ENCODE data around the gene PLCG1.

PLCG1 gene

DNA sequence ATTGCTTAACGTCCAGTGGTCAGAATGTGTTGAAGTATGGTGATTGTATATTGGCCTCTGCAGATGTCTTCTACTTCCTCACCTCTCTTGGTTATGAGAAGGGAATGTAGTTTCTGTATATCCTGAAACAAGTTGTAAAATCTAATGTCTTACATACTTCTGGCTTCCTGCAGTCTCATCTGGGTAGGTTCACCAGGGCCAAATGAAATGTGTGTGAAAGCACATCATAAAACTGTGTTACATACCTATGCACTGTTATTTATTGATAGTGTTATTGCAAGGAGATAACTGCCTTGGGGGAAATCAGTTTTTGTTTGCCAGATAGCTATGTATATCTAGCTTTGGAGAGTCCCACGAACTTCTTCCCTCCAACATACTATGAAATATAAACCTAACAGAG is 35.7 kb upstream of the PLCG1 start:
- H3K23ac ChIP-seq (ENCODE audit: low read length in 2 of 2), result no peak overlapping the region
- no peak overlapping the region for H3K18ac ChIP-seq (ENCODE audit: low read depth in 1 of 2, low read length in 2 of 2)
- H2BK5ac ChIP-seq (ENCODE audit: low read depth, low read length, poor library complexity, severe bottlenecking), result no peak overlapping the region
- H3K9me3 ChIP-seq (ENCODE audit: control insufficient read depth, low read length), result no peaks in the 10 kb centered on the region
- H3K27me3 ChIP-seq (ENCODE audit: control insufficient read depth in 1 of 2, insufficient read depth in 1 of 2, low read length in 2 of 2), result no peaks in the 10 kb centered on the region
- H3K4me3 ChIP-seq (ENCODE audit: insufficient read depth in 1 of 2, low read depth in 1 of 2, low read length in 2 of 2), result no peak overlapping the region
- WGBS, result no CpG with 5 or more reads among the region's 2 CpGs
- no peak overlapping the region for H2BK15ac ChIP-seq (ENCODE audit: low read depth, poor library complexity, severe bottlenecking)
- H3K4ac ChIP-seq (ENCODE audit: low read depth in 1 of 2, low read length in 2 of 2), result no peak overlapping the region
- H3K4me2 ChIP-seq (ENCODE audit: low read length, poor library complexity, severe bottlenecking), result no peak overlapping the region
- peaks cover 8% of the 10 kb centered on the region for H3K79me1 ChIP-seq (replicated peaks; ENCODE audit: low read length, poor library complexity, severe bottlenecking)
- H2BK120ac ChIP-seq (ENCODE audit: low read depth, low read length), result no peak overlapping the region
- no peaks in the 10 kb centered on the region for H3K4me1 ChIP-seq (ENCODE audit: control insufficient read depth, insufficient read depth, low read depth, low read length)
- no peak overlapping the region for H3K9ac ChIP-seq (ENCODE audit: low read length)
- peaks cover 13 to 91% of the 10 kb centered on the region in 2 experiments for H3K36me3 ChIP-seq (ENCODE audit: control insufficient read depth in 1 of 2, insufficient read depth in 2 of 2, low read depth in 1 of 2, low read length in 2 of 2)
- DNase-seq, result no peak
- H2AFZ ChIP-seq (ENCODE audit: low read depth, low read length), result no peak overlapping the region
- H3K14ac ChIP-seq (ENCODE audit: low read length in 2 of 2), result no peak overlapping the region
- H4K8ac ChIP-seq (ENCODE audit: low read length), result no peak overlapping the region
- no peak overlapping the region for H3K27ac ChIP-seq (ENCODE audit: low read length, poor library complexity, severe bottlenecking)
- no peak overlapping the region for H4K91ac ChIP-seq (ENCODE audit: low read length)
- H2BK12ac ChIP-seq (ENCODE audit: low read length in 2 of 2), result no peak overlapping the region
- H2AK5ac ChIP-seq (ENCODE audit: low read length, severe bottlenecking), result no peak overlapping the region

DNA sequence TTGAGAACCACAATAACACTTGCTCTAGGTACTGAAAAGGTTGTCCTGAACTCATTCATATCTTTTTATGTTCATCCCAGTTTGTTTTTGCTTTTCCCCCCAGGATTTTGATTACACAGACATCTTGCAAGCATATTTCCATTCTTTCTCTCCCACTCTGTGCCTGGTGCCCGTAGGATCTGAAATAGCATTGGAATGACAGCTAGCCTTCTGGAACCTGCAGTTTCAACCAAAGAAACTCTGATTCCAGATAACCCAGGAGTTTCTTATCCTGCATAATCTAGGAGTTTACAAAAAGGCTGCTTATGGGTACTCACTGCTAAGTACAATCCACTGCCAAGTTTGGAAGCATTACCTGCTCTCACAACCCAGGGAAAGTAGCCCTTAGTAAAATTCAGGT is 28.8 kb upstream of the PLCG1 start:
- Histone ChIP-seq H3K27me3 (ENCODE audit: control insufficient read depth in 1 of 2, insufficient read depth in 1 of 2, low read length in 2 of 2) (no peaks in the 10 kb centered on the region), H3K14ac (ENCODE audit: low read length in 2 of 2) (no peak overlapping the region), H4K8ac (ENCODE audit: low read length) (no peak overlapping the region), H3K4ac (ENCODE audit: low read depth in 1 of 2, low read length in 2 of 2) (no peak overlapping the region), H2BK15ac (ENCODE audit: low read depth, poor library complexity, severe bottlenecking) (no peak overlapping the region), H3K9me3 (ENCODE audit: control insufficient read depth, low read length) (no peaks in the 10 kb centered on the region), H2BK12ac (ENCODE audit: low read length in 2 of 2) (no peak overlapping the region), H3K9ac (ENCODE audit: low read length) (no peak overlapping the region), H3K4me2 (ENCODE audit: low read length, poor library complexity, severe bottlenecking) (no peak overlapping the region), H4K91ac (ENCODE audit: low read length) (no peak overlapping the region), H3K23ac (ENCODE audit: low read length in 2 of 2) (no peak overlapping the region), H2BK5ac (ENCODE audit: low read depth, low read length, poor library complexity, severe bottlenecking) (no peak overlapping the region), H2AFZ (ENCODE audit: low read depth, low read length) (no peak overlapping the region), H3K79me1 (replicated peaks; ENCODE audit: low read length, poor library complexity, severe bottlenecking) (peaks cover 22% of the 10 kb centered on the region), H3K27ac (ENCODE audit: low read length, poor library complexity, severe bottlenecking) (no peak overlapping the region), H3K4me1 (ENCODE audit: control insufficient read depth, insufficient read depth, low read depth, low read length) (no peaks in the 10 kb centered on the region), H2BK120ac (ENCODE audit: low read depth, low read length) (no peak overlapping the region), H3K4me3 (ENCODE audit: insufficient read depth in 1 of 2, low read depth in 1 of 2, low read length in 2 of 2) (no peak overlapping the region), H3K18ac (ENCODE audit: low read depth in 1 of 2, low read length in 2 of 2) (no peak overlapping the region), H3K36me3 (ENCODE audit: control insufficient read depth in 1 of 2, insufficient read depth in 2 of 2, low read depth in 1 of 2, low read length in 2 of 2) (peaks cover 15 to 90% of the 10 kb centered on the region in 2 experiments), H2AK5ac (ENCODE audit: low read length, severe bottlenecking) (no peak overlapping the region)
- DNase-seq, result no peak
- 94% methylated on average over 1 of the region's 1 CpG for WGBS

DNA sequence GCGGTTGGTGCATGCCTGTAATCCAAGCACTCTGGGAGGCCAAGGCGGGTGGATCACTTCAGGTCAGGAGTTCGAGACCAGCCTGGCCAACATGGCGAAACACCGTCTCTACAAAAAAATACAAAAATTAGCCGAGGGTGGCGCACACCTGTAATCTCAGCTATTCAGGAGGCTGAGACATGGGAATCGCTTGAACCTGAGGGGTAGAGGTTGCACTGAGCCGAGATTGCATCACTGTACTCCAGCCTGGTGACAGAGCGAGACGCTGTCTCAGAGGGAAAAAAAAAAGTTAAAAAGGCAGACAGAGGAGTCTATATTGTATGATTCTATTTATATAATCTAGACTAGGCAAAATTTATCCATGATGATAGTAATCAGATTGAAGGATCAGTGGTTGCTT is 27.3 kb upstream of the PLCG1 start:
- no peak overlapping the region for H4K8ac ChIP-seq (ENCODE audit: low read length)
- no peak overlapping the region for H2AK5ac ChIP-seq (ENCODE audit: low read length, severe bottlenecking)
- no peak overlapping the region for H3K23ac ChIP-seq (ENCODE audit: low read length in 2 of 2)
- H2BK12ac ChIP-seq (ENCODE audit: low read length in 2 of 2), result no peak overlapping the region
- no peak overlapping the region for H3K18ac ChIP-seq (ENCODE audit: low read depth in 1 of 2, low read length in 2 of 2)
- H3K4me3 ChIP-seq (ENCODE audit: insufficient read depth in 1 of 2, low read depth in 1 of 2, low read length in 2 of 2), result no peak overlapping the region
- H3K27me3 ChIP-seq (ENCODE audit: control insufficient read depth in 1 of 2, insufficient read depth in 1 of 2, low read length in 2 of 2), result no peaks in the 10 kb centered on the region
- H2BK120ac ChIP-seq (ENCODE audit: low read depth, low read length), result no peak overlapping the region
- no peak overlapping the region for H3K9ac ChIP-seq (ENCODE audit: low read length)
- no peak overlapping the region for H4K91ac ChIP-seq (ENCODE audit: low read length)
- peaks cover 23 to 90% of the 10 kb centered on the region in 2 experiments for H3K36me3 ChIP-seq (ENCODE audit: control insufficient read depth in 1 of 2, insufficient read depth in 2 of 2, low read depth in 1 of 2, low read length in 2 of 2)
- H3K79me1 ChIP-seq (replicated peaks; ENCODE audit: low read length, poor library complexity, severe bottlenecking), result peaks cover 26% of the 10 kb centered on the region
- H3K4ac ChIP-seq (ENCODE audit: low read depth in 1 of 2, low read length in 2 of 2), result no peak overlapping the region
- H3K4me1 ChIP-seq (ENCODE audit: control insufficient read depth, insufficient read depth, low read depth, low read length), result no peaks in the 10 kb centered on the region
- DNase-seq, result no peak
- WGBS, result 98% methylated on average over 9 of the region's 11 CpGs
- no peaks in the 10 kb centered on the region for H3K9me3 ChIP-seq (ENCODE audit: control insufficient read depth, low read length)
- no peak overlapping the region for H2BK15ac ChIP-seq (ENCODE audit: low read depth, poor library complexity, severe bottlenecking)
- H3K4me2 ChIP-seq (ENCODE audit: low read length, poor library complexity, severe bottlenecking), result no peak overlapping the region
- no peak overlapping the region for H2BK5ac ChIP-seq (ENCODE audit: low read depth, low read length, poor library complexity, severe bottlenecking)
- no peak overlapping the region for H3K14ac ChIP-seq (ENCODE audit: low read length in 2 of 2)
- no peak overlapping the region for H3K27ac ChIP-seq (ENCODE audit: low read length, poor library complexity, severe bottlenecking)
- no peak overlapping the region for H2AFZ ChIP-seq (ENCODE audit: low read depth, low read length)

DNA sequence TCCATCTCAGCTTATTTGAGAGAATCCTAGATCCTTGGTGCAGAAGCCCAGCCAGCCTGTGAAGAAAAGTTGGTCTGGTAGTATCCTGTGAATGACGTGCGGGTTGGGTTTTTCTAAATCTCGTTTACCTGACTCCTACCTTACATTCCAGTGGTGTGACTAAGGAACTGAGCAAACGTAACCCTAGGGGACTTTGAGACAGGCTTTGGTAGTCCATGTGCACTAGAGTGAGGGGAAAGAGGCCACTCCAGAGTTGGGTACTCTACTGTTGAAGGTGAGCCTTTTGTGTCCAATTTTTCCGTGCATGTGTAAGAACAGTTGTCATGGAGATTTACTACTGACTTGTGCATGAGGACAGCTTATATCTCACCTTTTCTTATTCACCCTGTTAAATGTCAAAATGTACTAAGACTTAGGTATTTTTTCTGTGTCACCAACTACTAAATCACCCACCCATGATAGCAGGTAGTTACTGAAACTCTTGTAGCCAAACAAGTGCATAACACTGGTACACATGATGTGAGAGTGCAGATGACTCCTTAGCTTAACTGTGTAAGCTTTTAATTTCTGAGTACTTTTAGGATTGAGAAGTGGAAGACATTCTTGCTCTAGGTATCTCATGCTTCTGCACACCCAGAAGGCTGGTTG is 26.3 kb upstream of the PLCG1 start:
- H3K23ac ChIP-seq (ENCODE audit: low read length in 2 of 2), result no peak overlapping the region
- DNase-seq, result no peak
- no peak overlapping the region for H2BK120ac ChIP-seq (ENCODE audit: low read depth, low read length)
- H2AK5ac ChIP-seq (ENCODE audit: low read length, severe bottlenecking), result no peak overlapping the region
- H4K8ac ChIP-seq (ENCODE audit: low read length), result no peak overlapping the region
- H3K9me3 ChIP-seq (ENCODE audit: control insufficient read depth, low read length), result no peaks in the 10 kb centered on the region
- peaks cover 28 to 92% of the 10 kb centered on the region in 2 experiments for H3K36me3 ChIP-seq (ENCODE audit: control insufficient read depth in 1 of 2, insufficient read depth in 2 of 2, low read depth in 1 of 2, low read length in 2 of 2)
- H2BK15ac ChIP-seq (ENCODE audit: low read depth, poor library complexity, severe bottlenecking), result no peak overlapping the region
- H2AFZ ChIP-seq (ENCODE audit: low read depth, low read length), result no peak overlapping the region
- H3K4me1 ChIP-seq (ENCODE audit: control insufficient read depth, insufficient read depth, low read depth, low read length), result no peaks in the 10 kb centered on the region
- 85% methylated on average over 1 of the region's 5 CpGs for WGBS
- no peak overlapping the region for H2BK12ac ChIP-seq (ENCODE audit: low read length in 2 of 2)
- no peaks in the 10 kb centered on the region for H3K27me3 ChIP-seq (ENCODE audit: control insufficient read depth in 1 of 2, insufficient read depth in 1 of 2, low read length in 2 of 2)
- no peak overlapping the region for H4K91ac ChIP-seq (ENCODE audit: low read length)
- no peak overlapping the region for H3K4me3 ChIP-seq (ENCODE audit: insufficient read depth in 1 of 2, low read depth in 1 of 2, low read length in 2 of 2)
- no peak overlapping the region for H2BK5ac ChIP-seq (ENCODE audit: low read depth, low read length, poor library complexity, severe bottlenecking)
- peaks cover 29% of the 10 kb centered on the region for H3K79me1 ChIP-seq (replicated peaks; ENCODE audit: low read length, poor library complexity, severe bottlenecking)
- no peak overlapping the region for H3K4ac ChIP-seq (ENCODE audit: low read depth in 1 of 2, low read length in 2 of 2)
- no peak overlapping the region for H3K27ac ChIP-seq (ENCODE audit: low read length, poor library complexity, severe bottlenecking)
- peak overlapping the region in 1 of 2 experiments; percentile 2 for H3K18ac ChIP-seq (ENCODE audit: low read depth in 1 of 2, low read length in 2 of 2)
- H3K14ac ChIP-seq (ENCODE audit: low read length in 2 of 2), result no peak overlapping the region
- H3K9ac ChIP-seq (ENCODE audit: low read length), result no peak overlapping the region
- H3K4me2 ChIP-seq (ENCODE audit: low read length, poor library complexity, severe bottlenecking), result no peak overlapping the region
